WTC11 (cell line): ENCODE results near the gene PGM2L1. TPM values are rescaled to one million over a fixed set of nuclear protein-coding genes. Genes with fewer than 3 reads are reported as not detected.
"Not testable (repeated sequence)": the region's sequence is repeated elsewhere in the genome, so short reads cannot be mapped to it uniquely, and the experiment has no call there.

ENCODE experiments used
- ATAC-seq: fragments of 200-7000 bp; cut with Tn5 transposase; 2 replicates; pipeline ENCODE4 v1.10.0; 2021; ENCODE audit warnings: mild to moderate bottlenecking, moderate library complexity
- CTCF ChIA-PET: fragments of 300-600 bp; sonication (Branson Sonifier 250); formaldehyde crosslinking; loops from one replicate; lab custom pipeline; 2021; ENCODE audit warnings: antibody characterized with exemption; lab: Charles Lee
- POLR2A ChIA-PET: fragments of 350-600 bp; sonication (Branson Sonifier 250); formaldehyde crosslinking; loops from one replicate; lab custom pipeline; 2021; ENCODE audit warnings: antibody characterized with exemption; lab: Charles Lee
- DNase-seq: peaks from one replicate; pipeline ENCODE4 v3.0.0; 2021; ENCODE audit warnings: low spot score
- H3K27ac Mint-ChIP-seq: 2 replicates; pipeline ENCODE4 v1.8.0; 2021; ENCODE audit warnings: mixed read lengths
- H3K27me3 Mint-ChIP-seq: 2 replicates; pipeline ENCODE4 v1.8.0; 2021; ENCODE audit warnings: low read depth, mild to moderate bottlenecking, moderate library complexity, mixed read lengths
- H3K36me3 Mint-ChIP-seq: 2 replicates; pipeline ENCODE4 v1.8.0; 2021; ENCODE audit warnings: mixed read lengths
- H3K4me1 Mint-ChIP-seq: 2 replicates; pipeline ENCODE4 v1.8.0; 2022; ENCODE audit warnings: mixed read lengths
- H3K4me3 Mint-ChIP-seq: 2 replicates; pipeline ENCODE4 v1.8.0; 2021; ENCODE audit warnings: mild to moderate bottlenecking, moderate library complexity, mixed read lengths
- H3K9me3 Mint-ChIP-seq: 2 replicates; pipeline ENCODE4 v1.8.0; 2021; ENCODE audit warnings: mixed read lengths
- ATF1 ChIP-seq: sonication (generic); formaldehyde crosslinking; IDR thresholded peaks from 2 replicates; pipeline ENCODE4 v1.8.1; 2023; ENCODE audit warnings: mild to moderate bottlenecking, moderate library complexity, missing genetic modification reagents
- CREB1 ChIP-seq: sonication (generic); formaldehyde crosslinking; IDR thresholded peaks from 2 replicates; pipeline ENCODE4 v1.8.0; 2023; ENCODE audit warnings: mild to moderate bottlenecking, missing genetic modification reagents
- ELF4 ChIP-seq: sonication (generic); formaldehyde crosslinking; IDR thresholded peaks from 2 replicates; pipeline ENCODE4 v1.8.1; 2022; ENCODE audit warnings: low read depth, mild to moderate bottlenecking, moderate library complexity, missing genetic modification reagents
- EMX1 ChIP-seq: fragments of 250-450 bp; sonication (Bioruptor Pico); IDR thresholded peaks from 2 replicates; pipeline ENCODE4 v1.8.0; 2021; ENCODE audit warnings: mild to moderate bottlenecking
- ETV6 ChIP-seq: sonication (generic); formaldehyde crosslinking; IDR thresholded peaks from 2 replicates; pipeline ENCODE4 v1.8.1; 2022; ENCODE audit warnings: mild to moderate bottlenecking, missing genetic modification reagents
- FOXP1 ChIP-seq: sonication (generic); formaldehyde crosslinking; IDR thresholded peaks from 2 replicates; pipeline ENCODE4 v1.8.0; 2022; ENCODE audit warnings: missing genetic modification reagents, mild to moderate bottlenecking, moderate library complexity, borderline replicate concordance
- GRHL2 ChIP-seq: fragments of 250-450 bp; sonication (Bioruptor Pico); IDR thresholded peaks from 2 replicates; pipeline ENCODE4 v1.8.0; 2022; ENCODE audit warnings: mild to moderate bottlenecking, moderate library complexity; ENCODE audit not compliant: insufficient replicate concordance, severe bottlenecking
- IRF2 ChIP-seq: sonication (generic); formaldehyde crosslinking; IDR thresholded peaks from 2 replicates; pipeline ENCODE4 v1.8.0; 2022; ENCODE audit warnings: low read depth, missing genetic modification reagents, borderline replicate concordance
- MYBL2 ChIP-seq: sonication (generic); formaldehyde crosslinking; IDR thresholded peaks from 2 replicates; pipeline ENCODE4 v1.8.1; 2023; ENCODE audit warnings: mild to moderate bottlenecking, moderate library complexity, missing genetic modification reagents
- NR3C1 ChIP-seq: sonication (generic); formaldehyde crosslinking; conservative IDR thresholded peaks from 2 replicates; pipeline ENCODE4 v1.8.1; 2023; ENCODE audit warnings: low read depth, mild to moderate bottlenecking, missing genetic modification reagents
- ZNF396 ChIP-seq: fragments of 250-450 bp; sonication (Bioruptor Pico); IDR thresholded peaks from 2 replicates; pipeline ENCODE4 v1.8.0; 2021; ENCODE audit warnings: mild to moderate bottlenecking, moderate library complexity, borderline replicate concordance
- ZNF423 ChIP-seq: fragments of 250-450 bp; sonication (Bioruptor Pico); IDR thresholded peaks from 2 replicates; pipeline ENCODE4 v2.1.2; 2022; ENCODE audit warnings: mild to moderate bottlenecking, moderate library complexity
- ZNF671 ChIP-seq: fragments of 250-450 bp; sonication (Bioruptor Pico); IDR thresholded peaks from 2 replicates; pipeline ENCODE4 v1.8.0; 2021; ENCODE audit warnings: mild to moderate bottlenecking
- total RNA-seq: library from RNA; stranded (reverse); gene quantifications from 3 replicates; pipeline ENCODE4 v1.2.3, GENCODE V29; 2021
- TF ChIP-seq, protein P1 (sequence below): sonication (generic); formaldehyde crosslinking; IDR thresholded peaks from 2 replicates; pipeline ENCODE4 v1.8.1; 2022; ENCODE audit warnings: mild to moderate bottlenecking, moderate library complexity, missing genetic modification reagents
- TF ChIP-seq, protein P2 (sequence below): sonication (generic); formaldehyde crosslinking; IDR thresholded peaks from 2 replicates; pipeline ENCODE4 v1.8.1; 2022; ENCODE audit warnings: low read depth, mild to moderate bottlenecking, moderate library complexity, missing genetic modification reagents, borderline replicate concordance
- TF ChIP-seq, protein P3 (sequence below): fragments of 250-450 bp; sonication (Bioruptor Pico); IDR thresholded peaks from 2 replicates; pipeline ENCODE4 v1.9.0; 2021; ENCODE audit warnings: mild to moderate bottlenecking, borderline replicate concordance
- TF ChIP-seq, protein P4 (sequence below): sonication (generic); formaldehyde crosslinking; IDR thresholded peaks from 2 replicates; pipeline ENCODE4 v1.8.0; 2022; ENCODE audit warnings: mild to moderate bottlenecking, missing genetic modification reagents
- TF ChIP-seq, protein P5 (sequence below): fragments of 250-450 bp; sonication (Bioruptor Pico); conservative IDR thresholded peaks from 2 replicates; pipeline ENCODE4 v1.9.0; 2021; ENCODE audit warnings: mild to moderate bottlenecking
- TF ChIP-seq, protein P6 (sequence below): sonication (generic); formaldehyde crosslinking; IDR thresholded peaks from 2 replicates; pipeline ENCODE4 v1.8.0; 2023; ENCODE audit warnings: missing genetic modification reagents
- TF ChIP-seq, protein P7 (sequence below): fragments of 250-450 bp; sonication (Bioruptor Pico); IDR thresholded peaks from 2 replicates; pipeline ENCODE4 v1.8.0; 2021; ENCODE audit warnings: mild to moderate bottlenecking

Gene PGM2L1
- total RNA-seq, 1 experiment from 2014 or later = 34.1 TPM

DNA sequence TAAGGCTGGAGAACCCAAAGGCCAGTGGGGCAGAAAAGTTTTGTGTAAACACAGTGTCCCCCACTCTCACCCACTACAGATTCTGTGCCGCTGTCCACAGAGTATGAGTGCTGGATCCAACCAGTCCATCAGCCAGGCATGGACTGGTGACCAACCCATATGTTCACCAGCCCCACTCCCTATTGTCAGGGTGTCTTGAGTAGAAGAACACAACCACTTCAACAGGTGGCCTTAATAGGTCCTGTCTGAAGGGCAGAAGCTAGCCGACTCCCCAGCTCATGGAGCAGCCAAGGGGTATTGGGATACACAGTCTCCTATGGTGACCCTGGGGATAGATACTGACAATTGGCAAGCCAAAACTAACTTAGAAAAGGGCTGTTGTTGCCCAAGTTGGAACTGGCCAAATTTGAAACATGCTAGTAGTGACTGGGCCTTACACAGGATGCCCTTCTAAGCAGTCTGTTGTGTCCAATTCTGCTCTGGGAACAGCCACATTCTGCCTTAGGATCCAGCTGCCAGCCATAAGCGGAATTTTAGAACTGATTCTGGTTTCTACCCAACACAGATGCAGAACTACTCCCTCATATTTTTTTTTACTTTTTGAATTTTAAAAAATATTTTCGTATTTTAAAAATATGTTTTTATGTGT is 19.8 kb upstream of the PGM2L1 start (continued):
- TF ChIP-seq, protein P1, sequence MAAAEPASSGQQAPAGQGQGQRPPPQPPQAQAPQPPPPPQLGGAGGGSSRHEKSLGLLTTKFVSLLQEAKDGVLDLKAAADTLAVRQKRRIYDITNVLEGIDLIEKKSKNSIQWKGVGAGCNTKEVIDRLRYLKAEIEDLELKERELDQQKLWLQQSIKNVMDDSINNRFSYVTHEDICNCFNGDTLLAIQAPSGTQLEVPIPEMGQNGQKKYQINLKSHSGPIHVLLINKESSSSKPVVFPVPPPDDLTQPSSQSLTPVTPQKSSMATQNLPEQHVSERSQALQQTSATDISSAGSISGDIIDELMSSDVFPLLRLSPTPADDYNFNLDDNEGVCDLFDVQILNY = no peak
- TF ChIP-seq ELF4 = no peak

DNA sequence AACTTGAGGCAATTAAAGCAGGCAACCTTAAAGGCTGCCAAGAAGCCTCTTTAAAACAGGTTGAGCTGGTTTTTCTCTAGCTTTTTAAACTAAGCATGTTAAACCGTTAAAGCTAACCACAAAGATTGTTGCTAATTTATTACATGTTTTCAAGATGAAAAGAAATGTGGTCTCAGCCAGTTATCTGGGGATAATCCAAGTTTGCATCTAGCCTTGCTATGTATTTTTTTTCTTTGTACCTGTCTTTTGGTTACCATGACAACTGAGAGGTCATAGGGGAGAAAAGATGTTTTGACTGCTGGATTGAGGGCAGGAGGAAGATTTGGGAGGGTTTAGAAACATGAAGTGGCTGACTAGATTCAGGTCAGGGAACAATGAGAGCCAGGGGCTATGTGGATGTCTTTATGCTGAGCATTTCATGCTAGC is 19.2 kb upstream of the PGM2L1 start:
- Mint-ChIP-seq H3K4me1 (peaks cover 10% of the 10 kb centered on the region), H3K4me3 (no peak overlapping the region), H3K27me3 (no peaks in the 10 kb centered on the region), H3K36me3 (no peaks in the 10 kb centered on the region), H3K9me3 (no peaks in the 10 kb centered on the region), H3K27ac (no peak overlapping the region)
- ChIA-PET CTCF (interaction anchor here (1.3 kb wide), 1 partner anchor 32 kb away, joined by 4 read pairs; no protein-coding TSS in a partner anchor), POLR2A (interaction anchor here (0.8 kb wide), 1 partner anchor 10 kb away, joined by 3 read pairs; no protein-coding TSS in a partner anchor)
- DNase-seq (no peak), ATAC-seq (no peak)
- TF ChIP-seq, protein P2, sequence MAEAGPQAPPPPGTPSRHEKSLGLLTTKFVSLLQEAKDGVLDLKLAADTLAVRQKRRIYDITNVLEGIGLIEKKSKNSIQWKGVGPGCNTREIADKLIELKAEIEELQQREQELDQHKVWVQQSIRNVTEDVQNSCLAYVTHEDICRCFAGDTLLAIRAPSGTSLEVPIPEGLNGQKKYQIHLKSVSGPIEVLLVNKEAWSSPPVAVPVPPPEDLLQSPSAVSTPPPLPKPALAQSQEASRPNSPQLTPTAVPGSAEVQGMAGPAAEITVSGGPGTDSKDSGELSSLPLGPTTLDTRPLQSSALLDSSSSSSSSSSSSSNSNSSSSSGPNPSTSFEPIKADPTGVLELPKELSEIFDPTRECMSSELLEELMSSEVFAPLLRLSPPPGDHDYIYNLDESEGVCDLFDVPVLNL = no peak
- no peak for TF ChIP-seq FOXP1 (CRISPR knock-in tag)
- TF ChIP-seq NR3C1 (CRISPR knock-in tag) = no peak
- no peak for TF ChIP-seq GRHL2 (CRISPR knock-in tag)
- TF ChIP-seq, protein P3, sequence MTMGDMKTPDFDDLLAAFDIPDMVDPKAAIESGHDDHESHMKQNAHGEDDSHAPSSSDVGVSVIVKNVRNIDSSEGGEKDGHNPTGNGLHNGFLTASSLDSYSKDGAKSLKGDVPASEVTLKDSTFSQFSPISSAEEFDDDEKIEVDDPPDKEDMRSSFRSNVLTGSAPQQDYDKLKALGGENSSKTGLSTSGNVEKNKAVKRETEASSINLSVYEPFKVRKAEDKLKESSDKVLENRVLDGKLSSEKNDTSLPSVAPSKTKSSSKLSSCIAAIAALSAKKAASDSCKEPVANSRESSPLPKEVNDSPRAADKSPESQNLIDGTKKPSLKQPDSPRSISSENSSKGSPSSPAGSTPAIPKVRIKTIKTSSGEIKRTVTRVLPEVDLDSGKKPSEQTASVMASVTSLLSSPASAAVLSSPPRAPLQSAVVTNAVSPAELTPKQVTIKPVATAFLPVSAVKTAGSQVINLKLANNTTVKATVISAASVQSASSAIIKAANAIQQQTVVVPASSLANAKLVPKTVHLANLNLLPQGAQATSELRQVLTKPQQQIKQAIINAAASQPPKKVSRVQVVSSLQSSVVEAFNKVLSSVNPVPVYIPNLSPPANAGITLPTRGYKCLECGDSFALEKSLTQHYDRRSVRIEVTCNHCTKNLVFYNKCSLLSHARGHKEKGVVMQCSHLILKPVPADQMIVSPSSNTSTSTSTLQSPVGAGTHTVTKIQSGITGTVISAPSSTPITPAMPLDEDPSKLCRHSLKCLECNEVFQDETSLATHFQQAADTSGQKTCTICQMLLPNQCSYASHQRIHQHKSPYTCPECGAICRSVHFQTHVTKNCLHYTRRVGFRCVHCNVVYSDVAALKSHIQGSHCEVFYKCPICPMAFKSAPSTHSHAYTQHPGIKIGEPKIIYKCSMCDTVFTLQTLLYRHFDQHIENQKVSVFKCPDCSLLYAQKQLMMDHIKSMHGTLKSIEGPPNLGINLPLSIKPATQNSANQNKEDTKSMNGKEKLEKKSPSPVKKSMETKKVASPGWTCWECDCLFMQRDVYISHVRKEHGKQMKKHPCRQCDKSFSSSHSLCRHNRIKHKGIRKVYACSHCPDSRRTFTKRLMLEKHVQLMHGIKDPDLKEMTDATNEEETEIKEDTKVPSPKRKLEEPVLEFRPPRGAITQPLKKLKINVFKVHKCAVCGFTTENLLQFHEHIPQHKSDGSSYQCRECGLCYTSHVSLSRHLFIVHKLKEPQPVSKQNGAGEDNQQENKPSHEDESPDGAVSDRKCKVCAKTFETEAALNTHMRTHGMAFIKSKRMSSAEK (CRISPR knock-in tag) = no peak
- no peak for TF ChIP-seq ZNF396
- TF ChIP-seq, protein P4, sequence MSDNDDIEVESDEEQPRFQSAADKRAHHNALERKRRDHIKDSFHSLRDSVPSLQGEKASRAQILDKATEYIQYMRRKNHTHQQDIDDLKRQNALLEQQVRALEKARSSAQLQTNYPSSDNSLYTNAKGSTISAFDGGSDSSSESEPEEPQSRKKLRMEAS (CRISPR knock-in tag) = no peak
- TF ChIP-seq IRF2 (CRISPR knock-in tag) = no peak
- no peak for TF ChIP-seq ZNF423 (CRISPR knock-in tag)
- no peak for TF ChIP-seq ATF1 (CRISPR knock-in tag)
- TF ChIP-seq, protein P5, sequence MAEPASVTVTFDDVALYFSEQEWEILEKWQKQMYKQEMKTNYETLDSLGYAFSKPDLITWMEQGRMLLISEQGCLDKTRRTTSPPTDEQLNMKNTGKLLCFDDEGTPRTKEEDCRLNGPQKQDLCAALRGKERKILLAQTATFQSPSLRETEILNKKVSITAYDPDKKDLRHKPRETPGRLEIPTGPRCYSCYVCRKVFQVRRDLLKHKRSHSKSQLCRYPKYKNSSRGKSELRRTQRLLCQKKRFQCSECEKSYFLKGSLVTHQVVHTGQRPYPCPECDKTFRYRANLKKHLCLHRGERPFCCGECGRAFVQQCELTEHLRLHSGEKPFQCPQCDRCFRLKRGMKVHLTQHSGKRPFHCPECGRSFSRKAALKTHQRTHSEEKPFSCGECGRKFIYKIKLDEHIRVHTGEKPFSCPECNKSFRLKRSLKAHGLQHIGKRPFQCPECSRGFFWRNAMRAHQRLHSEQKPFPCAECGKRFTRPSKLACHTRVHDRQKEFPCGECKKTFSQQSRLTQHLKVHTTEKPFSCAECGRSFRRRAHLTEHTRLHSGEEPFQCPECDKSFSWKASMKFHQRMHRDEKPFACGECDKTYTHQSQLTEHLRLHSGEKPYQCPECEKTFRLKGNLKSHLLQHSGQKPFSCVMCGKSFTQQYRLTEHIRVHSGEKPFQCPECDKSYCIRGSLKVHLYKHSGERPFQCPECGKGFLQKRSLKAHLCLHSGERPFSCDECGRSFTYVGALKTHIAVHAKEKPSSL (CRISPR knock-in tag) = no peak
- TF ChIP-seq MYBL2 (CRISPR knock-in tag) = no peak
- TF ChIP-seq EMX1 (CRISPR knock-in tag) = no peak
- TF ChIP-seq, protein P6, sequence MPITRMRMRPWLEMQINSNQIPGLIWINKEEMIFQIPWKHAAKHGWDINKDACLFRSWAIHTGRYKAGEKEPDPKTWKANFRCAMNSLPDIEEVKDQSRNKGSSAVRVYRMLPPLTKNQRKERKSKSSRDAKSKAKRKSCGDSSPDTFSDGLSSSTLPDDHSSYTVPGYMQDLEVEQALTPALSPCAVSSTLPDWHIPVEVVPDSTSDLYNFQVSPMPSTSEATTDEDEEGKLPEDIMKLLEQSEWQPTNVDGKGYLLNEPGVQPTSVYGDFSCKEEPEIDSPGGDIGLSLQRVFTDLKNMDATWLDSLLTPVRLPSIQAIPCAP = no peak
- no peak for TF ChIP-seq ZNF671 (CRISPR knock-in tag)
- no peak for TF ChIP-seq ETV6 (CRISPR knock-in tag)
- TF ChIP-seq, protein P7, sequence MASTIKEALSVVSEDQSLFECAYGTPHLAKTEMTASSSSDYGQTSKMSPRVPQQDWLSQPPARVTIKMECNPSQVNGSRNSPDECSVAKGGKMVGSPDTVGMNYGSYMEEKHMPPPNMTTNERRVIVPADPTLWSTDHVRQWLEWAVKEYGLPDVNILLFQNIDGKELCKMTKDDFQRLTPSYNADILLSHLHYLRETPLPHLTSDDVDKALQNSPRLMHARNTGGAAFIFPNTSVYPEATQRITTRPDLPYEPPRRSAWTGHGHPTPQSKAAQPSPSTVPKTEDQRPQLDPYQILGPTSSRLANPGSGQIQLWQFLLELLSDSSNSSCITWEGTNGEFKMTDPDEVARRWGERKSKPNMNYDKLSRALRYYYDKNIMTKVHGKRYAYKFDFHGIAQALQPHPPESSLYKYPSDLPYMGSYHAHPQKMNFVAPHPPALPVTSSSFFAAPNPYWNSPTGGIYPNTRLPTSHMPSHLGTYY (CRISPR knock-in tag) = no peak
- no peak for TF ChIP-seq CREB1 (CRISPR knock-in tag)

DNA sequence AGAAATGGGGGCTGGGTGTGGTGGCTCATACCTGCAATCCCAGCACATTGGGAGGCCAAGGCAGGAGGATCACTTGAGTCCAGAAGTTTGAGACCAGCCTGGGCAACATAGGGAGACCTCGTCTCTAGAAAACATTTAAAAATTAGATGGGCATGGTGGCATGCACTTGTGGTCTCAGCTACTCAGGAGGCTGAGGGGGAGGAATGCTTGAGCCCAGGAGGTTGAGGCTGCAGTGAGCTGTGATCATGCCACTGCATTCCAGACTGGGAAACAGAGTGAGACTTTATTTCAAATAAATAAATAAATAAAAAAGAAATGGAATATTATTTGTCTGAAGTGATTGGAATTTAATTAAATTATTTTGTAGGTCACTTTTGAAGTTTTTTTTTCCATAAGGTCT is 18.7 kb upstream of the PGM2L1 start:
- H3K4me1 Mint-ChIP-seq, H3K27me3 Mint-ChIP-seq, ATAC-seq, H3K9me3 Mint-ChIP-seq, POLR2A ChIA-PET, DNase-seq, H3K36me3 Mint-ChIP-seq, H3K4me3 Mint-ChIP-seq, H3K27ac Mint-ChIP-seq: not testable (repeated sequence)
- CTCF ChIA-PET = interaction anchor here (1.3 kb wide), 1 partner anchor 32 kb away, joined by 4 read pairs; no protein-coding TSS in a partner anchor
